OCI-LY7 (cell line): ENCODE results near the gene ACRV1.

Source experiments
- CTCF ChIP-seq: fragments of 200-600 bp; sonication (generic); conservative IDR thresholded peaks from 2 replicates; pipeline ENCODE4 v1.5.1; 2014; ENCODE audit warnings: mild to moderate bottlenecking, antibody characterized with exemption, low read length, moderate library complexity, mixed read lengths
- EZH2phosphoT487 ChIP-seq: fragments of 200-600 bp; sonication (generic); IDR thresholded peaks from 2 replicates; pipeline ENCODE4 v1.6.1; 2018; ENCODE audit warnings: low read depth, borderline replicate concordance, mild to moderate bottlenecking, mixed run types, antibody characterized with exemption, low read length, moderate library complexity, mixed read lengths

GRCh38 chr11:125645871-125646270 is 34.8 kb downstream of the ACRV1 start:
- TF ChIP-seq EZH2phosphoT487 (no peak), CTCF (no peak)
